ENCODE measurements around the gene BAIAP2L1.

Gene BAIAP2L1

GRCh38 chr7:98346515-98347069 is 54.3 kb downstream of the BAIAP2L1 start:
- TF ChIP-seq CTCF (IDR thresholded peaks at IDR 0.05): no peak

- TF ChIP-seq CTCF (IDR thresholded peaks at IDR 0.05): no peak
Observed at GRCh38 chr7:98341106-98341505, 59.8 kb downstream of the BAIAP2L1 start.

- no peak for TF ChIP-seq CTCF (IDR thresholded peaks at IDR 0.05)
Observed at GRCh38 chr7:98339043-98339442, 61.8 kb downstream of the BAIAP2L1 start.

- no peak for TF ChIP-seq CTCF (IDR thresholded peaks at IDR 0.05)
Observed at GRCh38 chr7:98338441-98338840, 62.4 kb downstream of the BAIAP2L1 start.

- TF ChIP-seq CTCF (IDR thresholded peaks at IDR 0.05): no peak
Observed at GRCh38 chr7:98335411-98335977, 65.4 kb downstream of the BAIAP2L1 start.

- TF ChIP-seq CTCF (IDR thresholded peaks at IDR 0.05): no peak
Observed at GRCh38 chr7:98334081-98334480, 66.8 kb downstream of the BAIAP2L1 start.

GRCh38 chr7:98330926-98331529 is 69.9 kb downstream of the BAIAP2L1 start:
- no peak for TF ChIP-seq CTCF (IDR thresholded peaks at IDR 0.05)

Data from LNCAP (cell line).